Stimulated activated CD4-positive, alpha-beta T cell treated with anti-CD3 and anti-CD28 coated beads, Interleukin-1b, Interleukin-23, amount 100 ng/mL, for 4 hours (primary cell): ENCODE data around the gene MBD4.

Experiments
- DNase-seq, 2 donors: peaks; one replicate each; pipeline ENCODE4 v3.0.0-alpha.2; 2020; ENCODE audit warnings: low read depth in 2 of 2

MBD4 gene

DNA sequence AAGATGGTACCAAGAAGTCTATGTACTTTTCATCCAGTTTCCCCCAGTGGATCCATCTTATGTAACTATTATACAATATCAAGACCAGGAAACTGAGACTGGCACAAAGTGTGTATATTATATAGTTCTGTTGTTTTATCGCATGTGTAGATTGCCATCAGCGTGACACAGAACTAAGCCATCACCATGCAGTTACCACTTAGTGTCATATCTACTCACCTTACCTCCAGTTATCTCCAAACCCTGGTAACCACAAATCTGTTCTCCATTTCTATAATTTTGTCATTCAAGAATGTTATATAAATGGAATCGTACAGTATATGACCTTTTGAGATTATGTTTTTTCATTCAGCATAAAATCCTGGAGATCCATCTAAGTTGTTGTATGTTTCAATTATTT, 23.3 kb upstream of the MBD4 start:
- no peak for DNase-seq

DNA sequence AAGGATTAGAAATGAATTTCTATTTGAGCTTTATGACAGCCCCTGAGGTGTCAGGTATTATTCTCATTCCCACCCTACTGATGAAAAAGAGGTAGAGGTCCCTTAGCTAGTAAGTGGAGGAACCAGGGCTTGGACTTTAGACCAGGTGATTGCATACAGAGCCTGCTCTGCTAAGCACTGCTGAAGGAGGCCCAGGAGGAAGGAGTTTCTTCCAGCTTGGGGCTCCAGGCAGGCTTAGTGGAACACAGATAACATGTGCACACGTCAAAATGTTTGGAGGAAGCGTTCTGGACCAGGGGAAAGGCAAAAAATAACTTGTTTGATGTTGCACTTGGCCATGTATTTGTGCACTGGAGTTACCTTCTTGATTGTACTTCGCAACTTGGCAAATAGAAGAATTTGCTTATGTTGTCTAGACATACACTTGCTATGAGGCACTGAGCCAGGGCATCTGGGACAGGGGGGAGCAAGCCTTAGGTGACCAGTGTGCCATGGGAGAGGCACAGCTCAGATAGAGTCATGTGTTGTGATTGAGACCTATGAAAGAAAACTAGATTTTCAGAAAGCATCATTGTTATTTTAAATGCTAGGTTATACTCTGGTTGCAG, 22.7 kb upstream of the MBD4 start:
- no peak for DNase-seq

DNA sequence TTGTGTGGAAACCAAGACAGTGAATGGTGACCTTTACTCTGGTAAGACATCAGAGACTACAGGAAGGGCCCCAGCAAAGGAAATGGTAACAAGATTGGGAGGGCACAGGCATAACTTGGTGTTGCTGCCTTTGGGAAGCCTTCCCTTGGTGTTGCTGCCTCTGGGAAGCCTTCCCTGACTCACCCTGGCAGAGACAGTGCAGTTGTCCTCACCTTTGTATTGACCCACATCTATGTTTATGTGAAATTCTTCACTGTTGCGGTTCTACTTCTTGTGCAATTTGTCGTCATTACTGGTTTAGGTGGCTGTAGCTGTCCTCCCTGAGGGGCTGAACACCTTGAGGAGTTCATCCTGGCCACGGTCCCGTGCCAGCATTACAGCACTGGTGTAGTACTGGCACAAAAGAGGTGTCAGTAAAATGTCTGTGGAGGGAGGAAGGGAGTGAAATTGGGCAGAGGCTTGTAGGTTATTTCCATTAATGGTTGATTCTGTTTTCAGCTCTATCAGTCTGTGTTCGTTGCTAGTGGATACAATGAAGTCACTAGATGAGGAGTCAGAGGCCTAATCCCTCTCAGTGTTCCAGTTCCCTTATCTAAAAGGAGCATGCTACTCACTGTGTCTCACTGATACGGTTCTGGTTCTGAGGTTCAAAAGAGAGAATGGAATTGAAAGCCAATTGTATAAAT, 21.9 kb upstream of the MBD4 start:
- no peak for DNase-seq

GRCh38 chr3:129461022-129461421, 21.3 kb upstream of the MBD4 start:
- DNase-seq, result no peak

- no peak for DNase-seq
Measured at GRCh38 chr3:129460572-129460971, 20.8 kb upstream of the MBD4 start.

DNA sequence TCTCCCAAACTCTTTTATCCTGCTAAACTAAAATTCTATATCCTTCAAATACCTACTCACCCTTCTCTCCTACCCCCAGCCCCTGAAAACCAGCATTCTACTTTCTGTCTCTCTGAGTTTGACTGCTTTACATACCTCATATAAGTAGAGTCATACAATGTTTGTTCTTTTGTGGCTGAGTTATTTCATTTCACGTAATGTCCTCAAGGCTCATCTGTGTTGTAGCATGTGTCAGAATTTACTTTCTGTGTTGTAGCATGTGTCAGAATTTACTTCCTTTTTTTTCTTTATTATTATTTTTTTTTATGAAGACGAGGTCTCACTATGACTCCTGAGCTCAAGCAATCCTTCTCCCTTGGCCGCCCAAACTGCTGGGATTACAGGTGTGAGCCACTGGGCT, 20.4 kb upstream of the MBD4 start:
- DNase-seq, result no peak

GRCh38 chr3:129453732-129454131, 14.0 kb upstream of the MBD4 start:
- no peak for DNase-seq

- DNase-seq, result no peak
Measured at GRCh38 chr3:129449279-129450115, 9.7 kb upstream of the MBD4 start.

DNA sequence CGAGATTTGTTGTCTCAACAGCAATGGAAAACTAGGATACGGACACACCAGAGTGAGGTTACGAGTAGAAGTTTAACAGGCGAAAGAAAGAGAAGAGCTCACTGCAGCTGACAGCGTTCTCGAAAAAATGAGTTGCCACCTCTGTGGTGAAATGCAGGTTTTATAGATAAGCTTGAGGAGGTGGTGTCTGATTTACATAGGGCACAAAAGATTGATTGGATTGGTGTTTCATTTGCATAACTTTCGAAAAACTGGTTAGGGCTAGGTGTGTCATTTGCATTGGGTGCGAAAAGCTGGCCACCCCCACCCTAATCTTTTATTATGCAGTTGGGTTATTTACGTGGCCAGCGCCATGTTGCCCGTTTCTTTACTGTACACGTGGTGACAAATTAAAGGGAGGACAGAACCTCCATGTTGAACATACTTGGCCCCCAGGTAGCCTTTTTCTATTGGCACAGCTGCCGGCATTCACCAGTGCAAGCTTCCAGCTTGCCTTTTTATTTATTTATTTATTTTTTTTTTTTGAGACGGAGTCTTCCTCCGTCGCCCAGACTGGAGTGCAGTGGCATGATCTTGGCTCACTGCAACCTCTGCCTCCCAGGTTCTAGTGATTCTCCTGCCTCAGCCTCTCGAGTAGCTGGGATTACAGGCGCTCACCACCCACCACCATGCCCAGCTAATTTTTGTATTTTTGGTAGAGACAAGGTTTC, 8.6 kb upstream of the MBD4 start:
- DNase-seq, result no peak

DNA sequence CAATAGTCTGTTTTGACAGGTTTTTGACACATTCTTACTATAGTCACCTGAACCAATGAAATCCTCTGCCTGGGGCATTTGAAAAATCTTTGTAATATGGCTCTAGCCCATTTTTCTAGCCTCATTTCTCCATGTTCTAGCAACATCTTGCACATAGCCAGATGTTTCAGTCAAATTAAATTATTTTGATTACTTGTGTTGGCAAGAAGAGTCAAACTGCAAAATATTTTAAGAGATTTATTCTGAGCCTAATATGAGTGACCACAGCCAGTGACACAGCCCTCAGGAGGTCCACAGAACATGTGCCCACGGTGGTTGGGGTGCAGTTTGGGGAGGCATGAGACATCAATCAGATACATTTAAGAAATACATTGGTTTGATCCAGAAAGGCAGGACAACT, 7.2 kb upstream of the MBD4 start:
- DNase-seq, result no peak

DNA sequence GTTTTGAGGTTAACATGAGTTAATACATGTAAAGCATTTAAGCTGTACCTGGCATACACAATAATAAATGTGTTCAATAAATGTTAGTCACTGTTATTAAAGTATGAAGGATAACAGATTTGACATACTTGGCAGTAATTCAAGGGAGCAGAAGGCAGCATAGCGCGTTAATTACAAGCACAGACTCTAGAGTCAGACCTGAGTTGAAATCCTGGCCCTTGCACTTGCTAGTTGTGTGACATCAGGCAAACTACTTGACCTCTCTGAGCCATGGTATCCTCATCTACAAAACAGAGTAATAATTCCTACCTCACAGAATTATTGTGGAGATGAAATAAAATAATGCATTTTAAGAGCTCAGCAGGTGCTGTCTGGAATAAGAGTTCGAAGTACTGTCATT, 5.7 kb upstream of the MBD4 start:
- DNase-seq, result no peak

GRCh38 chr3:129442947-129443346, 3.2 kb upstream of the MBD4 start:
- DNase-seq, result no peak

DNA sequence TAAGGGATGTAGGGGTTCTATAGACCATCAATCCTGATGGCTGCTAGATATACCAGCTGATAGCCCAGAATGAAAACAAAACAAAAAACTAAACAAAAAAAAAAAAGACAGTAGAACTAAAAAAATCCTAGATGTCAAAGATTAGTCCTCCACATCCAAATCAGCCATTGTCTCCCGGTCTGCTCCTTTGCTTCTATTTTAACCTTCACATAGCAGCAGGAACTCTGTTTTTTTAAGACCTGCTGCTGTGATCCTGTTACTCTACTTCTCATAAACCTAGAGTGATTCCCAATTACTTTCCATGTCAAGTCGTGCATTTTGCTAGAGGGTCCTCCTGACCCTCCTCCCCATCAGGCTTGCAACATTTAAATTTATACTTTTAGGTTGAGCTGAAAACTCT, 2.7 kb upstream of the MBD4 start:
- no peak for DNase-seq

- no peak for DNase-seq
Measured at GRCh38 chr3:129441782-129442181, 2.0 kb upstream of the MBD4 start.

DNA sequence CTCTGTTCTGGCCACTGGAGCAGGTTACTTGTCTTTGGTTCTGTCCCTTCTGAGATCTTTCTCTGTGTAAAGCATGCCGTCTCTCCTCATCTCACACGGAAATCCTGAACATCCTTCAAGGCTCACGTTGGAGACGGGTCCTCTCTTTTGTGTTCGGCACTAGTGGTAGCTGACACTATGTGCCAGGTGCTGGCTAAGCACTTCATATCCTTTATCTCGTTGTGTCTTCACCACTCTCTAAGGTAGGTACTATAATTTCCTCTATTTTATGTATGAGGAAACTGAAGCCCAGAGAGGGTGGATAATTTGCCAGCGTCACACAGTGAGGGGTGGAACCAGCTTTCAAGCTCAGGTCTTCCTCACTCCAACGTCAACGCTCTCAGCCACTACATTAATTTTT, 1.5 kb upstream of the MBD4 start:
- no peak for DNase-seq

- no peak for DNase-seq
Measured at GRCh38 chr3:129440618-129441190, 956 bp upstream of the MBD4 start.

DNA sequence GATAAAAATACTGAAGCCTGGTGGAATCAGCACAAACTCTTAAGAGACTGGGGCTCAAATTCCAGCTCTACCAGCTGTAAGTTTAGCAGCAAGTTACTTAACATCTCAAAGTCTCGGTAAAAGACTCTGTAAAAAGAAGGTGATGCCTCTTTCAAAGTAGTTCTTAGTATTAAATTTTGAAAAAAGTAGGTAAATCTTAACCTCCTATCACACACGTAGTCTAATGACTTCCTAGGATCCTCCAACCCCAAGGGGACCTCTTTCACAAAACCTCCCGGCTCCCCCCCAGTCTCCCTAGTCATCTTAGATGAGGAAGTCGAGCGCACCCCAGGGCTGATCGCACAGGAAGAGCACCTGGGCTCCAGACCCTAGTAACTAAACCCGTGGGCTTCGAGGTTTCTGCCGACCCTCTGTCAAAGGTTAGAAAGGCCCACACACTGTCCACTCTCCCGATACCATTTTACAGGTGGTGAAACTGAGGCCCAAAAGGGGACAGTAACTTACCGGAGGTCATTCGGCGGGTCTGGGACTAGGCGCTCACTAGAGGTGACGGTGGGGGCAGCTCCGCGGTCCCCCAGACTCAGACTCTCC, 427 bp downstream of the MBD4 start:
- DNase-seq, result no peak

DNA sequence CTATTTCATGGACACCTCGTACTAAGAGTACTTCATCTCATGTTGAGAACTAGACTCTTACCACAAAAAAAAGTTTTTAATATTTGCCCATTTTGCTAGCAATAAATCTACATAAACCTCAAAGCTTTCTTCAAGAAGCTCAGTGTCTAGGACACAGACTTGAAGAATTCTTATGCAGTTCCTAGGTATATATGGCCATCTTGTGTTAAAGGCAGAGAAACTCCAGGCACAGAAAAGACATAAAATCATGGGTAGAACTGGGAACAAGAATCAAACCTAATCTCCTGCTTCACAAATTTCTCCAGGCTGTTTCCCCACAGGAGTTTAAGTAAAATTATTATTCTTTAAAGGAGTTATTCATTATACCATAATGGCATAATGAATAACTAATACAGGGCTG, 4.4 kb downstream of the MBD4 start:
- no peak for DNase-seq

- no peak for DNase-seq
Measured at GRCh38 chr3:129434140-129434539, 5.6 kb downstream of the MBD4 start.

- DNase-seq, result no peak
Measured at GRCh38 chr3:129433565-129433964, 6.2 kb downstream of the MBD4 start.

GRCh38 chr3:129432671-129433070, 7.1 kb downstream of the MBD4 start:
- DNase-seq, result no peak

GRCh38 chr3:129432036-129432435, 7.7 kb downstream of the MBD4 start:
- DNase-seq, result no peak
